OCI-LY7 (cell line): Measurements from ENCODE around the gene SCYGR4. TPM values are rescaled to one million over a fixed set of nuclear protein-coding genes. Genes with fewer than 3 reads are reported as not detected.

Experiments
- BruUV-seq: library from RNA; stranded (reverse); fragments of 400-500 nt; replicated peaks from 2 replicates; lab custom pipeline; 2021; lab: Mats Ljungman, UMichigan
- CTCF ChIA-PET: fragments of 300-600 bp; sonication (Branson Sonifier 250); formaldehyde crosslinking; loops from one replicate; lab custom pipeline; 2022; ENCODE audit warnings: antibody characterized with exemption; ENCODE audit not compliant: unreplicated experiment; lab: Charles Lee
- POLR2A ChIA-PET: fragments of 300-600 bp; sonication (Branson Sonifier 250); formaldehyde crosslinking; loops from one replicate; lab custom pipeline; 2022; ENCODE audit warnings: antibody characterized with exemption; lab: Charles Lee
- DNase-seq: peaks from one replicate; pipeline ENCODE4 v3.0.0-alpha.2; 2015; ENCODE audit warnings: low spot score
- H2AFZ ChIP-seq: fragments of 200-600 bp; sonication (generic), shearing (Covaris generic); 2 replicates; pipeline ENCODE4 v1.6.1; 2014; ENCODE audit warnings: mild to moderate bottlenecking, antibody characterized with exemption, low read length, moderate library complexity
- H3K27ac ChIP-seq: fragments of 200-600 bp; sonication (generic); 2 replicates; pipeline ENCODE4 v1.5.1; 2014; ENCODE audit warnings: mixed run types, low read depth, mild to moderate bottlenecking, moderate library complexity, low read length, inconsistent platforms; ENCODE audit not compliant: poor library complexity, severe bottlenecking
- H3K36me3 ChIP-seq: fragments of 200-600 bp; sonication (generic); 2 replicates; pipeline ENCODE4 v1.6.1; 2014; ENCODE audit warnings: mild to moderate bottlenecking, antibody characterized with exemption, low read length, moderate library complexity, mixed read lengths; ENCODE audit not compliant: insufficient read depth
- H3K4me1 ChIP-seq: fragments of 200-600 bp; sonication (generic); 2 replicates; pipeline ENCODE4 v1.5.1; 2014; ENCODE audit warnings: mild to moderate bottlenecking, low read length; ENCODE audit not compliant: insufficient read depth, poor library complexity, severe bottlenecking
- H3K4me2 ChIP-seq: fragments of 200-600 bp; sonication (generic); 2 replicates; pipeline ENCODE4 v1.6.1; 2014; ENCODE audit warnings: mild to moderate bottlenecking, low read length
- H3K4me3 ChIP-seq: fragments of 200-600 bp; sonication (generic); 2 replicates; pipeline ENCODE4 v1.5.1; 2014; ENCODE audit warnings: mild to moderate bottlenecking, low read depth, low read length; ENCODE audit not compliant: poor library complexity, severe bottlenecking
- H3K79me2 ChIP-seq: fragments of 200-600 bp; sonication (generic); 2 replicates; pipeline ENCODE4 v1.6.1; 2016; ENCODE audit warnings: low read depth, mild to moderate bottlenecking, low read length, moderate library complexity, mixed read lengths; ENCODE audit not compliant: insufficient read depth
- H3K9me2 ChIP-seq: fragments of 200-600 bp; sonication (generic); 2 replicates; pipeline ENCODE4 v1.6.1; 2016; ENCODE audit warnings: mild to moderate bottlenecking, low read length, mixed read lengths; ENCODE audit not compliant: insufficient read depth
- H3K9me3 ChIP-seq: fragments of 200-600 bp; sonication (generic); 2 replicates; pipeline ENCODE4 v1.6.1; 2014; ENCODE audit warnings: mild to moderate bottlenecking, mixed run types, low read length, mixed read lengths
- H4K20me1 ChIP-seq: fragments of 200-600 bp; sonication (generic); 2 replicates; pipeline ENCODE4 v1.6.1; 2014; ENCODE audit warnings: mild to moderate bottlenecking, antibody characterized with exemption, low read length, moderate library complexity, mixed read lengths; ENCODE audit not compliant: insufficient read depth
- CTCF ChIP-seq: fragments of 200-600 bp; sonication (generic); conservative IDR thresholded peaks from 2 replicates; pipeline ENCODE4 v1.5.1; 2014; ENCODE audit warnings: mild to moderate bottlenecking, antibody characterized with exemption, low read length, moderate library complexity, mixed read lengths
- EZH2phosphoT487 ChIP-seq: fragments of 200-600 bp; sonication (generic); IDR thresholded peaks from 2 replicates; pipeline ENCODE4 v1.6.1; 2018; ENCODE audit warnings: low read depth, borderline replicate concordance, mild to moderate bottlenecking, mixed run types, antibody characterized with exemption, low read length, moderate library complexity, mixed read lengths
- intact Hi-C: fragments of 100-400 bp; cut with micrococcal nuclease; formaldehyde crosslinking; loops from one replicate; pipeline ENCODE4 v1.10.0; 2022; ENCODE audit not compliant: unreplicated experiment
- total RNA-seq, 2 experiments: library from RNA; depleted of rRNA in 1 of 2; stranded (reverse); fragments of >200 nt in 1 of 2; shearing (Covaris generic) in 1 of 2; gene quantifications; 2 replicates each; pipeline ENCODE4 v1.2.3, GENCODE V29; 2014 to 2022

SCYGR4 gene
- total RNA-seq, 2 experiments from 2014 or later, result not detected

- CTCF ChIA-PET, result no interaction called here
- H4K20me1 ChIP-seq, result no peaks in the 10 kb centered on the region
- no peaks in the 10 kb centered on the region for H3K9me2 ChIP-seq
- H3K4me1 ChIP-seq, result no peaks in the 10 kb centered on the region
- TF ChIP-seq EZH2phosphoT487 (no peak), CTCF (no peak)
- no peaks in the 10 kb centered on the region for H3K9me3 ChIP-seq
- no TSS peak for BruUV-seq
- no peaks in the 10 kb centered on the region for H3K79me2 ChIP-seq
- no peak overlapping the region for H3K27ac ChIP-seq
- DNase-seq, result no peak
- intact Hi-C loops, result no loop called here
- no peaks in the 10 kb centered on the region for H3K36me3 ChIP-seq
- POLR2A ChIA-PET, result no interaction called here
- no peak overlapping the region for H3K4me2 ChIP-seq
- H2AFZ ChIP-seq, result no peak overlapping the region
- H3K4me3 ChIP-seq, result no peak overlapping the region
These were observed 10.8 kb upstream of the SCYGR4 start for GRCh38 chr2:227606476-227606875.

GRCh38 chr2:227607941-227608340, 9.4 kb upstream of the SCYGR4 start:
- no peaks in the 10 kb centered on the region for H3K36me3 ChIP-seq
- no peak for DNase-seq
- no peak overlapping the region for H3K27ac ChIP-seq
- H3K4me2 ChIP-seq, result no peak overlapping the region
- no peak overlapping the region for H2AFZ ChIP-seq
- intact Hi-C loops, result no loop called here
- H3K4me3 ChIP-seq, result no peak overlapping the region
- H3K9me3 ChIP-seq, result no peaks in the 10 kb centered on the region
- no TSS peak for BruUV-seq
- POLR2A ChIA-PET, result interaction anchor here (0.6 kb wide), 1 partner anchor 229 kb away, joined by 6 read pairs; no protein-coding TSS in a partner anchor
- H4K20me1 ChIP-seq, result no peaks in the 10 kb centered on the region
- CTCF ChIA-PET, result no interaction called here
- no peaks in the 10 kb centered on the region for H3K79me2 ChIP-seq
- no peaks in the 10 kb centered on the region for H3K4me1 ChIP-seq
- TF ChIP-seq CTCF, result no peak
- TF ChIP-seq EZH2phosphoT487, result no peak
- no peaks in the 10 kb centered on the region for H3K9me2 ChIP-seq

GRCh38 chr2:227608561-227609338, 8.5 kb upstream of the SCYGR4 start:
- Histone ChIP-seq H4K20me1 (no peaks in the 10 kb centered on the region), H3K36me3 (no peaks in the 10 kb centered on the region), H3K79me2 (no peaks in the 10 kb centered on the region), H3K27ac (no peak overlapping the region), H3K9me3 (no peaks in the 10 kb centered on the region), H3K9me2 (no peaks in the 10 kb centered on the region), H3K4me1 (no peaks in the 10 kb centered on the region), H3K4me3 (no peak overlapping the region), H2AFZ (no peak overlapping the region), H3K4me2 (no peak overlapping the region)
- no peak for DNase-seq
- CTCF ChIA-PET, result no interaction called here
- BruUV-seq, result no TSS peak
- POLR2A ChIA-PET, result interaction anchor here (0.6 kb wide), 1 partner anchor 211 kb away, joined by 3 read pairs; no protein-coding TSS in a partner anchor
- intact Hi-C loops, result no loop called here
- TF ChIP-seq EZH2phosphoT487, result no peak
- TF ChIP-seq CTCF, result no peak
